HepG2 (cell line): Measurements from ENCODE around the gene TNFRSF6B. TPM values are rescaled to one million over a fixed set of nuclear protein-coding genes. Genes with fewer than 3 reads are reported as not detected.

Experiments used
- AHR ChIP-seq: IDR thresholded peaks from 2 replicates; pipeline ENCODE4 v1.6.1; 2018; ENCODE audit warnings: missing genetic modification reagents, missing compliant biosample characterization
- CBX1 ChIP-seq: IDR thresholded peaks from one replicate; pipeline ENCODE4 v1.6.1; 2016; ENCODE audit warnings: antibody characterized with exemption, low read depth
- CEBPG ChIP-seq: IDR thresholded peaks from 2 replicates; pipeline ENCODE4 v1.6.1; 2016
- FOSL2 ChIP-seq: sonication (generic); formaldehyde crosslinking; IDR thresholded peaks from 2 replicates; pipeline ENCODE4 v1.4.0; 2020; ENCODE audit warnings: missing genetic modification reagents
- HNRNPK ChIP-seq: fragments of 200-400 bp; formaldehyde crosslinking; IDR thresholded peaks from 2 replicates; pipeline ENCODE4 v1.6.1; 2018; ENCODE audit warnings: low read length, low read depth, moderate library complexity, mild to moderate bottlenecking; ENCODE audit not compliant: poor library complexity, severe bottlenecking
- KDM5B ChIP-seq: sonication (generic); formaldehyde crosslinking; IDR thresholded peaks from 2 replicates; pipeline ENCODE4 v1.4.0; 2020; ENCODE audit warnings: missing genetic modification reagents, mild to moderate bottlenecking, borderline replicate concordance
- MAX ChIP-seq: IDR thresholded peaks from 2 replicates; pipeline ENCODE4 v1.6.1; 2012; ENCODE audit warnings: inconsistent platforms
- MXD4 ChIP-seq: IDR thresholded peaks from 2 replicates; pipeline ENCODE4 v1.6.1; 2016; ENCODE audit warnings: mild to moderate bottlenecking, missing biosample characterization, missing genetic modification reagents
- SIN3A ChIP-seq: IDR thresholded peaks from 2 replicates; pipeline ENCODE4 v1.6.1; 2011; ENCODE audit warnings: low read depth, mild to moderate bottlenecking, control low read depth, low read length, borderline replicate concordance
- SKI ChIP-seq: fragments of 450-650 bp; IDR thresholded peaks from one replicate; pipeline ENCODE4 v1.6.1; 2018; ENCODE audit warnings: mild to moderate bottlenecking; ENCODE audit not compliant: partially characterized antibody
- SP1 ChIP-seq, 2 experiments: fragments of 450-650 bp in 1 of 2; sonication (generic) in 1 of 2; formaldehyde crosslinking in 1 of 2; IDR thresholded peaks; 2 replicates each; pipeline versions ENCODE4 v1.4.0 to v1.6.1; 2016 to 2020; ENCODE audit warnings: missing genetic modification reagents in 1 of 2
- TAF1 ChIP-seq: sonication (generic); formaldehyde crosslinking; IDR thresholded peaks from 2 replicates; pipeline ENCODE4 v1.4.0; 2020; ENCODE audit warnings: missing genetic modification reagents
- TFE3 ChIP-seq: IDR thresholded peaks from 2 replicates; pipeline ENCODE4 v1.6.1; 2016
- YEATS4 ChIP-seq: sonication (generic); formaldehyde crosslinking; IDR thresholded peaks from 2 replicates; pipeline ENCODE4 v1.4.0; 2020; ENCODE audit warnings: missing genetic modification reagents, borderline replicate concordance
- ZBTB33 ChIP-seq: sonication (generic); formaldehyde crosslinking; IDR thresholded peaks from 2 replicates; pipeline ENCODE4 v1.4.0; 2020; ENCODE audit warnings: missing genetic modification reagents
- ZNF280D ChIP-seq: sonication (generic); formaldehyde crosslinking; IDR thresholded peaks from 2 replicates; pipeline ENCODE4 v1.5.1; 2020; ENCODE audit warnings: mild to moderate bottlenecking, missing genetic modification reagents
- ZNF414 ChIP-seq: sonication (generic); formaldehyde crosslinking; IDR thresholded peaks from 2 replicates; pipeline ENCODE4 v1.5.0; 2020; ENCODE audit warnings: missing genetic modification reagents
- ZNF44 ChIP-seq: sonication (generic); formaldehyde crosslinking; IDR thresholded peaks from 2 replicates; pipeline ENCODE4 v1.5.1; 2020; ENCODE audit warnings: mild to moderate bottlenecking, missing genetic modification reagents
- ZNF772 ChIP-seq: sonication (generic); formaldehyde crosslinking; IDR thresholded peaks from 2 replicates; pipeline ENCODE4 v1.5.0; 2020; ENCODE audit warnings: mild to moderate bottlenecking, missing genetic modification reagents
- polyA plus RNA-seq, 8 experiments: library from polyadenylated mRNA; depleted of rRNA in 3 of 8; stranded (reverse) in 7 of 8; unstranded in 1 of 8; fragments of >200 nt; fragmentation: Illumina TruSeq in 4 of 8; extraction: Trizol in 4 of 8; gene quantifications; 2 replicates each; pipeline versions ENCODE4 v1.2.1 to v1.2.3, GENCODE V29; 2011 to 2016; ENCODE audit warnings: low read depth in 4 of 8, missing spikeins in 1 of 8, mixed read lengths in 1 of 8; ENCODE audit not compliant: insufficient read depth in 1 of 8
- total RNA-seq, 5 experiments: library from RNA; depleted of rRNA; stranded (reverse); fragments of >200 nt; fragmentation: Illumina TruSeq; extraction: Trizol; gene quantifications; 2 replicates each; pipeline ENCODE4 v1.2.3, GENCODE V29; 2016; ENCODE audit warnings: low read depth in 1 of 5
- TF ChIP-seq, protein P1 (sequence below): sonication (generic); formaldehyde crosslinking; IDR thresholded peaks from 2 replicates; pipeline ENCODE4 v1.4.0; 2020; ENCODE audit warnings: missing genetic modification reagents

Gene TNFRSF6B
- total and polyA plus RNA-seq, 2 of the 13 experiments (the other 11 are each of a cell fraction or from before 2014, with no cell fraction given) = 0.24 TPM; not detected in 1

DNA sequence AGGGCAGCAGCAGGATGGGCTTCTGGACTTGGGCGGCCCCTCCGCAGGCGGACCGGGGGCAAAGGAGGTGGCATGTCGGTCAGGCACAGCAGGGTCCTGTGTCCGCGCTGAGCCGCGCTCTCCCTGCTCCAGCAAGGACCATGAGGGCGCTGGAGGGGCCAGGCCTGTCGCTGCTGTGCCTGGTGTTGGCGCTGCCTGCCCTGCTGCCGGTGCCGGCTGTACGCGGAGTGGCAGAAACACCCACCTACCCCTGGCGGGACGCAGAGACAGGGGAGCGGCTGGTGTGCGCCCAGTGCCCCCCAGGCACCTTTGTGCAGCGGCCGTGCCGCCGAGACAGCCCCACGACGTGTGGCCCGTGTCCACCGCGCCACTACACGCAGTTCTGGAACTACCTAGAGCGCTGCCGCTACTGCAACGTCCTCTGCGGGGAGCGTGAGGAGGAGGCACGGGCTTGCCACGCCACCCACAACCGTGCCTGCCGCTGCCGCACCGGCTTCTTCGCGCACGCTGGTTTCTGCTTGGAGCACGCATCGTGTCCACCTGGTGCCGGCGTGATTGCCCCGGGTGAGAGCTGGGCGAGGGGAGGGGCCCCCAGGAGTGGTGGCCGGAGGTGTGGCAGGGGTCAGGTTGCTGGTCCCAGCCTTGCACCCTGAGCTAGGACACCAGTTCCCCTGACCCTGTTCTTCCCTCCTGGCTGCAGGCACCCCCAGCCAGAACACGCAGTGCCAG lies at the start of gene TNFRSF6B (continued):
- peak; percentile 24; the same call in 1 of the 2 replicates for TF ChIP-seq FOSL2 (CRISPR knock-in tag)
- peak; percentile 38; the same call in 1 of the 2 replicates for TF ChIP-seq YEATS4 (CRISPR knock-in tag)
- peak; percentile 6 for TF ChIP-seq CBX1
- TF ChIP-seq KDM5B (CRISPR knock-in tag) = peak; percentile 89
- TF ChIP-seq TAF1 = 0 out of 2 replicates have a peak, but pooled peaks have one; percentile 14
- TF ChIP-seq AHR (CRISPR knock-in tag) = 0 out of 2 replicates have a peak, but pooled peaks have one; percentile 22
- peak; percentile 65 for TF ChIP-seq ZNF414 (CRISPR knock-in tag)
- peak; percentile 70 for TF ChIP-seq ZBTB33 (CRISPR knock-in tag)
- no peak for TF ChIP-seq ZNF44 (CRISPR knock-in tag)
- peak; percentile 71 for TF ChIP-seq MXD4 (CRISPR knock-in tag)
- TF ChIP-seq, protein P1, sequence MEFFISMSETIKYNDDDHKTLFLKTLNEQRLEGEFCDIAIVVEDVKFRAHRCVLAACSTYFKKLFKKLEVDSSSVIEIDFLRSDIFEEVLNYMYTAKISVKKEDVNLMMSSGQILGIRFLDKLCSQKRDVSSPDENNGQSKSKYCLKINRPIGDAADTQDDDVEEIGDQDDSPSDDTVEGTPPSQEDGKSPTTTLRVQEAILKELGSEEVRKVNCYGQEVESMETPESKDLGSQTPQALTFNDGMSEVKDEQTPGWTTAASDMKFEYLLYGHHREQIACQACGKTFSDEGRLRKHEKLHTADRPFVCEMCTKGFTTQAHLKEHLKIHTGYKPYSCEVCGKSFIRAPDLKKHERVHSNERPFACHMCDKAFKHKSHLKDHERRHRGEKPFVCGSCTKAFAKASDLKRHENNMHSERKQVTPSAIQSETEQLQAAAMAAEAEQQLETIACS (CRISPR knock-in tag) = 0 out of 2 replicates have a peak, but pooled peaks have one; percentile 32
- TF ChIP-seq SIN3A = peak; percentile 42; the same call in 1 of the 2 replicates
- peak; percentile 51; the same call in 1 of the 2 replicates for TF ChIP-seq MAX
- peak; percentile 89; the same call in 1 of the 2 replicates for TF ChIP-seq ZNF772 (CRISPR knock-in tag)
- TF ChIP-seq HNRNPK = peak; percentile 88
- TF ChIP-seq ZNF280D (CRISPR knock-in tag) = peak; percentile 88
- peak; percentile 5; the same call in 1 of the 2 replicates for TF ChIP-seq CEBPG (CRISPR knock-in tag)
- TF ChIP-seq TFE3 (CRISPR knock-in tag) = peak; percentile 35; the same call in 1 of the 2 replicates
- TF ChIP-seq SP1 (IDR thresholded peaks at IDR 0.05) = no peak
- peak; percentile 42 for TF ChIP-seq SP1 (CRISPR knock-in tag; IDR thresholded peaks at IDR 0.05)
- TF ChIP-seq SKI = no peak
